GM18517 (cell line): ENCODE data around the gene OR2T4.

Experiments
- ATAC-seq: cut with Tn5 transposase; IDR thresholded peaks from one replicate; pipeline ENCODE4 v1.9.1; 2021; ENCODE audit warnings: mild to moderate bottlenecking, moderate library complexity; ENCODE audit not compliant: unreplicated experiment

The OR2T4 gene

GRCh38 chr1:248361121-248361715, at the start of gene OR2T4:
Gene OR2T4 (plus strand): TSS chr1:248361665. CDS start chr1:248361665, 0 bp downstream.
- no peak for ATAC-seq

GRCh38 chr1:248316796-248317195, 44.7 kb upstream of the OR2T4 start:
- ATAC-seq, result no peak

- no peak for ATAC-seq
Measured at GRCh38 chr1:248324468-248324867, 37.0 kb upstream of the OR2T4 start, which contains the start of gene OR2M7. Gene OR2M7 (minus strand): TSS chr1:248324568. CDS start chr1:248324568, 0 bp downstream.

GRCh38 chr1:248343451-248343850, 18.0 kb upstream of the OR2T4 start:
- no peak for ATAC-seq

GRCh38 chr1:248348475-248348874, 13.0 kb upstream of the OR2T4 start, which contains the start of gene OR14C36:
Gene OR14C36 (plus strand): TSS chr1:248348775. CDS start chr1:248348775, 0 bp downstream.
- no peak for ATAC-seq

- ATAC-seq, result no peak
Measured at GRCh38 chr1:248359415-248359814, 2.0 kb upstream of the OR2T4 start.

GRCh38 chr1:248366609-248367008, 5.1 kb downstream of the OR2T4 start:
- ATAC-seq, result no peak

GRCh38 chr1:248372394-248372793, 10.9 kb downstream of the OR2T4 start:
- ATAC-seq, result no peak

- ATAC-seq, result no peak
Measured at GRCh38 chr1:248373761-248374160, 12.3 kb downstream of the OR2T4 start.

GRCh38 chr1:248375446-248375845, 14.0 kb downstream of the OR2T4 start, which contains the start of gene OR2T6:
Gene OR2T6 (plus strand): TSS chr1:248375746. CDS start chr1:248387609, 11,863 bp downstream.
- no peak for ATAC-seq

GRCh38 chr1:248376916-248377315, 15.5 kb downstream of the OR2T4 start:
- no peak for ATAC-seq

- no peak for ATAC-seq
Measured at GRCh38 chr1:248380854-248381253, 19.4 kb downstream of the OR2T4 start.

GRCh38 chr1:248388426-248388825, 27.0 kb downstream of the OR2T4 start:
- no peak for ATAC-seq

GRCh38 chr1:248393050-248393449, 31.6 kb downstream of the OR2T4 start:
- no peak for ATAC-seq

GRCh38 chr1:248402748-248403147, 41.3 kb downstream of the OR2T4 start, which contains the start of gene OR2T1:
Gene OR2T1 (plus strand): TSS chr1:248403048. CDS start chr1:248406148, 3,100 bp downstream.
- no peak for ATAC-seq

- ATAC-seq, result no peak
Measured at GRCh38 chr1:248404024-248404423, 42.6 kb downstream of the OR2T4 start.

GRCh38 chr1:248406721-248407692, 45.5 kb downstream of the OR2T4 start:
- no peak for ATAC-seq
